SK-N-SH (cell line): ENCODE measurements around the gene UNC5B. TPM values are rescaled to one million over a fixed set of nuclear protein-coding genes. Genes with fewer than 3 reads are reported as not detected.

Experiments
- CTCF ChIA-PET: fragments of 300-600, 350-600 bp; formaldehyde crosslinking; extraction: SDS; loops from one replicate; lab custom pipeline; 2021; lab: Yijun Ruan, JAX
- POLR2A ChIA-PET: fragments of 350-600 bp; sonication (Branson Sonifier 250); formaldehyde crosslinking; extraction: SDS; loops from one replicate; lab custom pipeline; 2020; ENCODE audit warnings: antibody characterized with exemption, inconsistent platforms; lab: Yijun Ruan, JAX
- DNase-seq: peaks from one replicate; pipeline ENCODE4 v3.0.0; 2012
- H2AFZ ChIP-seq: fragments of 200-600 bp; sonication (generic); 2 replicates; pipeline ENCODE4 v1.8.1; 2016; ENCODE audit warnings: antibody characterized with exemption, mild to moderate bottlenecking, low read depth
- H3F3A ChIP-seq: fragments of 200-600 bp; sonication (generic); replicated peaks from 2 replicates; pipeline ENCODE3; 2016; ENCODE audit warnings: antibody characterized with exemption, mild to moderate bottlenecking; ENCODE audit not compliant: insufficient read depth
- H3K27ac ChIP-seq, 2 experiments: fragments of 200-500 bp in 1 of 2; fragments of 200-600 bp in 1 of 2; sonication (Bioruptor generic) in 1 of 2; sonication (generic), shearing (Covaris generic) in 1 of 2; 2 replicates each; pipeline versions ENCODE4 v1.5.1 to v1.6.1; 2014 to 2016; ENCODE audit warnings: low read depth in 2 of 2, inconsistent platforms in 1 of 2, low read length in 1 of 2, mild to moderate bottlenecking in 1 of 2, mixed read lengths in 1 of 2
- H3K27me3 ChIP-seq: fragments of 200-600 bp; sonication (generic), shearing (Covaris generic); 2 replicates; pipeline ENCODE4 v1.6.1; 2016; ENCODE audit warnings: mixed run types; ENCODE audit not compliant: insufficient read depth
- H3K36me3 ChIP-seq, 2 experiments: fragments of 200-500 bp in 1 of 2; fragments of 200-600 bp in 1 of 2; sonication (Bioruptor generic) in 1 of 2; sonication (generic) in 1 of 2; replicated peaks in 1 of 2; 2 replicates each; pipeline versions ENCODE3 to v1.5.1; 2014 to 2016; ENCODE audit warnings: low read length in 1 of 2, mild to moderate bottlenecking in 1 of 2; ENCODE audit not compliant: insufficient read depth in 2 of 2, control insufficient read depth in 1 of 2
- H3K4me1 ChIP-seq, 2 experiments: fragments of 200-500 bp in 1 of 2; fragments of 200-600 bp in 1 of 2; sonication (Bioruptor generic) in 1 of 2; sonication (generic), shearing (Covaris generic) in 1 of 2; 2 replicates each; pipeline versions ENCODE4 v1.5.1 to v1.6.1; 2014 to 2016; ENCODE audit warnings: low read depth in 1 of 2, low read length in 1 of 2, mixed run types in 1 of 2; ENCODE audit not compliant: insufficient read depth in 2 of 2, control insufficient read depth in 1 of 2
- H3K4me2 ChIP-seq: fragments of 200-600 bp; sonication (generic), shearing (Covaris generic); 2 replicates; pipeline ENCODE4 v1.6.1; 2017; ENCODE audit warnings: mixed run types
- H3K4me3 ChIP-seq, 2 experiments: fragments of 200-500 bp in 1 of 2; fragments of 200-600 bp in 1 of 2; sonication (Bioruptor generic) in 1 of 2; sonication (generic), shearing (Covaris generic) in 1 of 2; 2 replicates each; pipeline versions ENCODE4 v1.5.1 to v1.8.1; 2014 to 2016; ENCODE audit warnings: low read depth in 2 of 2, inconsistent platforms in 1 of 2, low read length in 1 of 2, mild to moderate bottlenecking in 1 of 2, mixed read lengths in 1 of 2, moderate library complexity in 1 of 2
- H3K79me2 ChIP-seq: fragments of 200-600 bp; sonication (generic); 2 replicates; pipeline ENCODE4 v1.8.1; 2017; ENCODE audit warnings: mild to moderate bottlenecking; ENCODE audit not compliant: insufficient read depth
- H3K9ac ChIP-seq: fragments of 200-600 bp; sonication (generic); 2 replicates; pipeline ENCODE4 v1.6.1; 2017; ENCODE audit warnings: mixed run types
- H3K9me2 ChIP-seq: fragments of 200-600 bp; sonication (generic); 2 replicates; pipeline ENCODE4 v1.6.1; 2017; ENCODE audit warnings: mixed run types
- H3K9me3 ChIP-seq: fragments of 200-600 bp; sonication (generic); 2 replicates; pipeline ENCODE4 v1.6.1; 2017; ENCODE audit warnings: mixed run types, mild to moderate bottlenecking, moderate library complexity
- H4K20me1 ChIP-seq: fragments of 200-600 bp; sonication (generic); 2 replicates; pipeline ENCODE4 v1.6.1; 2017; ENCODE audit warnings: mild to moderate bottlenecking, mixed run types; ENCODE audit not compliant: insufficient read depth
- CHD2 ChIP-seq: fragments of 150-350 bp; IDR thresholded peaks from 2 replicates; pipeline ENCODE4 v1.6.1; 2018; ENCODE audit warnings: low read length; ENCODE audit not compliant: partially characterized antibody
- CTCF ChIP-seq: fragments of 200-600 bp; sonication (generic); IDR thresholded peaks from 2 replicates; pipeline ENCODE4 v1.6.1; 2017; ENCODE audit warnings: antibody characterized with exemption, mild to moderate bottlenecking, moderate library complexity
- ELF1 ChIP-seq: IDR thresholded peaks from 2 replicates; pipeline ENCODE4 v1.4.0; 2012
- FOSL2 ChIP-seq: IDR thresholded peaks from 2 replicates; pipeline ENCODE4 v1.4.0; 2012; ENCODE audit warnings: low read depth, mild to moderate bottlenecking, moderate library complexity, borderline replicate concordance
- FOXJ3 ChIP-seq: sonication (generic); formaldehyde crosslinking; IDR thresholded peaks from 2 replicates; pipeline ENCODE4 v1.5.1; 2020; ENCODE audit warnings: mild to moderate bottlenecking, missing genetic modification reagents
- FOXM1 ChIP-seq: IDR thresholded peaks from 2 replicates; pipeline ENCODE4 v1.4.0; 2012; ENCODE audit warnings: low read depth, mild to moderate bottlenecking
- GABPA ChIP-seq: IDR thresholded peaks from 2 replicates; pipeline ENCODE4 v1.4.0; 2012; ENCODE audit warnings: low read depth, mild to moderate bottlenecking
- GATA2 ChIP-seq: sonication (generic); formaldehyde crosslinking; IDR thresholded peaks from 2 replicates; pipeline ENCODE4 v1.5.0; 2020; ENCODE audit warnings: mild to moderate bottlenecking, missing genetic modification reagents
- JUND ChIP-seq: IDR thresholded peaks from 2 replicates; pipeline ENCODE4 v1.4.0; 2012
- NFIC ChIP-seq: IDR thresholded peaks from 2 replicates; pipeline ENCODE4 v1.4.0; 2012; ENCODE audit warnings: borderline replicate concordance
- NRF1 ChIP-seq: IDR thresholded peaks from 2 replicates; pipeline ENCODE4 v1.6.1; 2012; ENCODE audit warnings: low read depth, mild to moderate bottlenecking, low read length
- POLR2AphosphoS5 ChIP-seq: IDR thresholded peaks from 2 replicates; pipeline ENCODE4 v1.6.1; 2012; ENCODE audit warnings: low read depth, low read length
- RCOR1 ChIP-seq: fragments of 150-350 bp; IDR thresholded peaks from 2 replicates; pipeline ENCODE4 v1.6.1; 2017; ENCODE audit warnings: antibody characterized with exemption, low read length
- RFX5 ChIP-seq: IDR thresholded peaks from 2 replicates; pipeline ENCODE4 v1.6.1; 2012; ENCODE audit warnings: mild to moderate bottlenecking, improper control_type of control experiment, low read length
- RXRA ChIP-seq: IDR thresholded peaks from 2 replicates; pipeline ENCODE4 v1.4.0; 2012; ENCODE audit warnings: low read depth, mild to moderate bottlenecking, borderline replicate concordance
- SIN3A ChIP-seq: IDR thresholded peaks from 2 replicates; pipeline ENCODE4 v1.6.1; 2012; ENCODE audit warnings: low read depth, mild to moderate bottlenecking, low read length, moderate library complexity, borderline replicate concordance
- TCF12 ChIP-seq: IDR thresholded peaks from 2 replicates; pipeline ENCODE4 v1.4.0; 2012
- YY1 ChIP-seq: IDR thresholded peaks from 2 replicates; pipeline ENCODE4 v1.4.0; 2012; ENCODE audit warnings: low read depth, mild to moderate bottlenecking
- WGBS: methylation state at CpG from one replicate; pipeline ENCODE4 v1.1.6; 2017; ENCODE audit warnings: low lambda C conversion rate; 5-methylcytosine and 5-hydroxymethylcytosine counted together
- polyA plus RNA-seq, 3 experiments: library from polyadenylated mRNA; depleted of rRNA; stranded (reverse); fragments of >200 nt; gene quantifications; 2 replicates each; pipeline ENCODE4 v1.2.3, GENCODE V29; 2012
- TF ChIP-seq, protein P1 (sequence below): fragments of 150-350 bp; IDR thresholded peaks from 2 replicates; pipeline ENCODE4 v1.6.1; 2017; ENCODE audit warnings: antibody characterized with exemption, low read length, low read depth, borderline replicate concordance
- TF ChIP-seq, protein P2 (sequence below): IDR thresholded peaks from 2 replicates; pipeline ENCODE4 v1.4.0; 2012; ENCODE audit warnings: low read depth, borderline replicate concordance

UNC5B gene
- polyA plus RNA-seq, 1 of the 3 experiments (the other 2 are of a cell fraction) = 13.8 TPM

DNA sequence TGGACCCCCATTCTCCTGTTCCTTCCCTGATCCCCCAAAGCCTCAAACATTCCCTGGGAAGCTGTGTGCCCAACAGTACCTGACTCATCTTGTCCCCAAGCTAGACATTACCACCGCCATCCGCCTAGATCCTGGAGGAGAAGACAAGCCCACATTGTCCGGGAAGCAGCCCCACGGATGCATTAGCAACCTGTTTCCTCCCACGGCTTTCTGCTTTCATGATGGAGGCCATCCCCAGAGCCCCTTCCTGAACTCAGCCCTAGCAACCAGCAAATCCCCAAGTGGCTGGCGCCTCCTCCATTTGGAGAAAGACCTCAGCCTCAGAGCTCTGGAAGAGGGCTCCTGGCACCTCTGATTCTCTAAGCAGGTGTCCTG, 104.4 kb downstream of the UNC5B start:
- H3K4me2 ChIP-seq = no peak overlapping the region
- WGBS = 84% methylated on average over 6 of the region's 6 CpGs

More for the DNA sequence above, 104.4 kb downstream of the UNC5B start:
- H3K27ac ChIP-seq = no peak overlapping the region; a peak in 1 of 4 replicates
- H3K27me3 ChIP-seq = no peaks in the 10 kb centered on the region
- no peaks in the 10 kb centered on the region for H3K9me2 ChIP-seq
- no peaks in the 10 kb centered on the region for H3K9me3 ChIP-seq
- no peaks in the 10 kb centered on the region for H3K79me2 ChIP-seq
- peaks cover 0 to 21% of the 10 kb centered on the region in 2 experiments; a peak in 1 of 4 replicates for H3K4me1 ChIP-seq
- no peak for DNase-seq
- H4K20me1 ChIP-seq = no peaks in the 10 kb centered on the region
- no peak overlapping the region for H2AFZ ChIP-seq
- peaks cover 18% of the 10 kb centered on the region for H3F3A ChIP-seq
- TF ChIP-seq POLR2AphosphoS5 (no peak), CTCF (no peak), FOXM1 (no peak), NFIC (no peak), YY1 (no peak), FOSL2 (no peak), GATA2 (CRISPR knock-in tag) (no peak), SIN3A (no peak), RFX5 (no peak), GABPA (no peak), NRF1 (no peak), ELF1 (no peak), RXRA (no peak), CHD2 (no peak), FOXJ3 (CRISPR knock-in tag) (no peak), RCOR1 (no peak), JUND (no peak), TCF12 (no peak)
- TF ChIP-seq, protein P1, sequence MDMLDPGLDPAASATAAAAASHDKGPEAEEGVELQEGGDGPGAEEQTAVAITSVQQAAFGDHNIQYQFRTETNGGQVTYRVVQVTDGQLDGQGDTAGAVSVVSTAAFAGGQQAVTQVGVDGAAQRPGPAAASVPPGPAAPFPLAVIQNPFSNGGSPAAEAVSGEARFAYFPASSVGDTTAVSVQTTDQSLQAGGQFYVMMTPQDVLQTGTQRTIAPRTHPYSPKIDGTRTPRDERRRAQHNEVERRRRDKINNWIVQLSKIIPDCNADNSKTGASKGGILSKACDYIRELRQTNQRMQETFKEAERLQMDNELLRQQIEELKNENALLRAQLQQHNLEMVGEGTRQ = no peak
- TF ChIP-seq, protein P2, sequence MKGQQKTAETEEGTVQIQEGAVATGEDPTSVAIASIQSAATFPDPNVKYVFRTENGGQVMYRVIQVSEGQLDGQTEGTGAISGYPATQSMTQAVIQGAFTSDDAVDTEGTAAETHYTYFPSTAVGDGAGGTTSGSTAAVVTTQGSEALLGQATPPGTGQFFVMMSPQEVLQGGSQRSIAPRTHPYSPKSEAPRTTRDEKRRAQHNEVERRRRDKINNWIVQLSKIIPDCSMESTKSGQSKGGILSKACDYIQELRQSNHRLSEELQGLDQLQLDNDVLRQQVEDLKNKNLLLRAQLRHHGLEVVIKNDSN = no peak
- H3K4me3 ChIP-seq = no peak overlapping the region
- peaks cover 0 to 3% of the 10 kb centered on the region in 2 experiments for H3K36me3 ChIP-seq
- ChIA-PET CTCF (interaction anchor here (1.0 to 9.0 kb wide), 16 partner anchors 9 to 579 kb away, joined by 3 to 99 read pairs (median 13); no protein-coding TSS in a partner anchor), POLR2A (no interaction called here)
- no peak overlapping the region for H3K9ac ChIP-seq
